GM19328 (cell line): ENCODE results near the gene HAGH.
"Not testable (repeated sequence)": the region's sequence is repeated elsewhere in the genome, so short reads cannot be mapped to it uniquely, and the experiment has no call there.

Experiments
- ATAC-seq: cut with Tn5 transposase; IDR thresholded peaks from one replicate; pipeline ENCODE4 v1.9.1; 2021; ENCODE audit warnings: mild to moderate bottlenecking, moderate library complexity; ENCODE audit not compliant: unreplicated experiment

HAGH gene

DNA sequence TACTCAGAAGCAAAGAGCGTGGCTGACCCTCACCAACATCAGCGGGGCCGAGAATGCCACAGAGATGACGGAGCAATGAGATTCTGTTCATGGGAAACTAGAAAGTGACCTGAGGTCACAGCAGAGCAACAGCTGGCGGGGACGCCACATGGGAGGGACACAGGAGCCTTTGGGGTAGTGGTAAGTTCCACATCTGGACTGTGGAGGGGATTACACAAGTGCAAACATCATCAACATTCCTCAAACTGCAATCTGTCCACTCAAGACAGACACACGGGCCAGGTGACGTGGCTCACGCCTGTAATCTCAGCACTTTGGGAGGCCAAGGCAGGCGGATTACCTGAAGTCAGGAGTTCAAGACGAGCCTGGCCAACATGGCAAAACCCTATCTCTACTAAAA is 11.2 kb downstream of the HAGH start:
- no peak for ATAC-seq

GRCh38 chr16:1812732-1813163 is 13.9 kb downstream of the HAGH start:
- no peak for ATAC-seq

- no peak for ATAC-seq
Measured at GRCh38 chr16:1810536-1810935, 16.1 kb downstream of the HAGH start.

DNA sequence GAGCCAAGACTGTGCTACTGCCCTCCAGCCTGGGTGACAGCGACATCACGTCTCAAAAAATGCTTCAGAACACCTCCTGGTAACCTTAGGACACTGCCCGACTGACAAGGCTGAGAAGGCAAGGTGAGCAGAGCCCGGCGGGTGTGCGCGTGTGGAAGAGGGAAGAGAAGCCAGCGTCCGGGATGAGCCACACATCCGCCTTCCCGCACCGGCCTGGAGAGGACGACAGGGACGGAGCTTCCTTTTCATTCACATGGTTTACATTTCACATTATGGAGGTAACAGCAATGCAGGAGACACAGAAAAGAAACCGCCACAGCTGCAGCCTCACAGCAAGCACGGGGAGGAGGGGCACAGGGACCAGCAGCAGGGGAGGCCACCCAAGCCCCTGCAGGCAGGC is 16.5 kb downstream of the HAGH start:
- ATAC-seq = no peak

DNA sequence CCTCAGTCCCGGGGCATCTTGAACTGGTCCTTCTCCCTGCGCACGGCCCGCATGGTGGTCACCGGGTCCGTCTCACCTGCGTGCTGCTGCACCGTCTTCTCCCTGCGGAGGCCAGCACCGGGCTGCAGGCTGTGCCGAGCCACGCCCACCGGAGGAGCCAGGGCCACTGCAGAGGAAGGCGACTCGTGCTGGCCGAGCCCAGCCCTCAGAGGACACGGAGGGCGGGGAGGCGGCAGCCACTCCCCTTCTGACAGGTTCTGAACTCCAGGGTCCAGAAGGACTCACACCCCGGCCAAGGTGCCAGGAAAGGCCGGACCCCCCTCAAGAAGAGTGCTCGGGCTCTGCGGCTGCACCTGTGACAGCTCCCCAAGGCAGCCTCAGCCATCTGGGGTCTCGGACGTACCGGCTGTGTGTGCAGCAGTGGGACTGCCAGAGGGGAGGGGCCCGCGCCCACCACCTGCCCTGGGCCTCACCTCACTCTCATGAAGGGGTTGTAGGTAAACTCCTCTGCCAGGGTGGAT is 17.3 kb downstream of the HAGH start:
- ATAC-seq = no peak

DNA sequence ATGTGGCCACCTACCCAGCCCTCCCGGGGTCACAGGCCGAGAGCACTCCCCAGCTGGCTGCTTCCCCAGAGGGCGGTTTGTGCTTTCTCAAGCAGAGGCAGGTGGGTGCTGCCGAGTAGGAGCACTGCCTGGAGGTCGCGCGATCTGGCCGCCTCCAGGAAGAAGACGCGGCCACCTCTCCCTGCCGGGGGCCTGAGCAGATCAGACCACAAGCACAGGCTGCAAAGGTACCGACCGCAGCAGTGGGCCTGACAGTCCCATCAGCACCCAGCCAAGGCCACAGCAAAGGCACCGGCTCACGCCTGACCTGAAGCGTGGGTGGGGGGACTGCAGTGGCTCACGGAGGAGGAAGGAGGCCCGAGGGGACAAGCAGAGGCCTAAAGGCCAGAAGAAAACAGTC is 17.9 kb downstream of the HAGH start:
- no peak for ATAC-seq

DNA sequence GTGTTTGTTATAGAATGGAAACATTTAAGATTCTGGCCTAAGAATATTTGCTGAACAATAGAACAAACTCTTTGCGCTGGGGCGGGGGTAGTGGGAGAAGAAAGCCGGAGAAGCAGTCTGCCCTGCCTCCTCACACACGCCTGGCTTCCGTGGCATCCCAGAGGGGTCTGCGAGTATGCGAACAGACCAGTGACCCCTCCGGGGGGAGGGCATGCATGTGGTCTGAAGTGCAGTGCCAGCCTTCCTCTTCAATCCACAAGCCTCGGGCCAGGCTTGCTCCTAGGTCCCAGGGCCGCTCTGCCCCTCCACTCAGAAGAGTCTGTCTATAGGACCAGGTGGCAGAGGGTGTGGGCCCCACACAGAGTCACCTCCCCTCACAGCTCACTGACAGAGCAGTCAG is 19.0 kb downstream of the HAGH start:
- no peak for ATAC-seq

GRCh38 chr16:1800701-1801100 is 25.9 kb downstream of the HAGH start:
- ATAC-seq = no peak

DNA sequence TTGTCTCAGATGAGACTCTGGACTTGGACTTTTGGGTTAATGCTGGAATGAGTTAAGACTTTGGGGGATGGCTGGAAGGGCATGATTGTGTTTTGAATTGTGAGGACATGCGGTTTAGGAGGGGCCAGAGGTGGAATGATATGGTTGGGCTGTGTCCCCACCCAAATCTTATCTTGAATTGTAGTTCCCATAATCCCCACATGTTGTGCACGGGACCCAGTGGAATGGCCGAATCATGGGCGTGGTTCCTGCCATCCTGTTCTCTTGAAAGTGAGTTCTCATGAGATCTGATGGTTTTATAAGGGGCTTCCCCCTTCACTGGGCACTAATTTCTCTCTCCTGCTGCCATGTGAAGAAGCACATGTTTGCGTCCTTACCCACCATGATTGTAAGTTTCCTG is 27.4 kb downstream of the HAGH start:
- ATAC-seq = not testable (repeated sequence)

GRCh38 chr16:1794908-1795666 is 31.5 kb downstream of the HAGH start:
- ATAC-seq = no peak

DNA sequence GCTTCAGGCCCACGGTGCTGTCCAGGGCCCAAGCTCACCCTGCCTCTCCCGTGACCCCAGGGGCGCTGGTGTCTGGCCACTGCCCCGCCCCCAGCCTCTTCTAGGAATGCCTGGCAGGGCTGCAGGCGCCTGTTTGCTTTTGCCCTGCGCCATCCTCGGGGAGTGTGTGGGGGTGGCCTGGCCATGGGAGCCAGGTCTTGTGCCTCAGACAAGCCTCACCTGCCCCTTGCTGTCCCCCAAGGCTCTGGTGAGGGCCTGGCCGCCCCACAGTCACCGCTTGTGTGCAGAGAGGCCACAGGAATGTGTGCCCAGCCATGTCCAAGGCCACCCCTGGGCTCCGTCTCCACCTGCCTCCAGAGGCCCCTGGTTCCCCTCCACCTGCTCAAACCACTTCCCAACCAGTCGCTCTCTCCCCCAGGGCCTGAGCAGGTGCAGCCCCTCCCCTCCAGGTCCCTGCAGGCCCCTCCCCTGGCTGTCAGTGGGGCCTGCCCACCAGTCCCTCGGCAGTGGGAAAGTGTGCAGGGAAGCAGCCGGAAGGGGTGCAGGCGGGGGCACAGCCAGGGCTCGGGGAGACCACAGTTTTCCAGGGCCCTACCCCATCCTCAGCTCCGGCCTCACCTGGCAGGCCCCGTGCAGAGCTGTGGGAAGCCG is 32.3 kb downstream of the HAGH start:
- no peak for ATAC-seq

- no peak for ATAC-seq
Measured at GRCh38 chr16:1793578-1794220, 32.9 kb downstream of the HAGH start, which contains the start of gene IGFALS. TSS of gene IGFALS (minus strand) at chr16:1793705. CDS start at chr16:1793652, 53 bp downstream.

DNA sequence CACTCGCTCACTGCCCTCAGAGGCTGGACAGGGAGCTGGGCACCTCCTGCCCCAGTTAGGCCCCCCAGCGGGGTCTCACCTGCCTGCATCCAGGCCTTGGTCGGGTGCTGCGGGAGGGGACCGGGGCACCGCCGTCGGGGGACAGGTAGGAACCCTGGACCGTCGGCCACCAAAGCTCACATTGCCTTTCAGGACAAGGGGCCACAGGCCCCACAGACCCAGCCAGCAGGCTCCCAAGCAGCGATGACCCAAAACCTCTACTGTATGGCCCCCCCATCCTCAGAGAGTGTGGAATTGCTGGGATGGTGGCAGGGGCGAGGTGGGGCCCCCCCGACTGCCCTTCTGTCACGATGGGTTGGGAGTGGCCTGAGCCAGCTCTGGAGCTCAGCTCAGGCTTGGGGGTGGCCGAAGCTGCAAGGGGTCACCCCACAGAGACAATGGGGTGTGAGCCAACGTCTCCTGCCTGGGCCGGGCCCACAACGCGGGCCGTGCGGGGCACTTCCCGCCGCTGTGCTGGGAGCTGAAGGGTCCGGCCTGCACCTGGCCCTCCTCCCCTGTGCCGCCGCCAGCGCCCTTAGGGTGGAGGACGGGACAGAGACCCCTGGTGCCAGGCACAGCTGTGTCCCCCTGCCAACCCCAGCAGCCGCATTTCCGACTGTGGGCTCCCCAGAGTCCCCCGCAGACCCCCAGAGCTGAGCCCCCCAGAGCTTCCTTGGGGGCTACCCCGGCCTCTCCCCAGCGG is 33.6 kb downstream of the HAGH start:
- ATAC-seq = no peak

- no peak for ATAC-seq
Measured at GRCh38 chr16:1791943-1792812, 34.4 kb downstream of the HAGH start.

GRCh38 chr16:1791256-1791942 is 35.2 kb downstream of the HAGH start:
- ATAC-seq = no peak

DNA sequence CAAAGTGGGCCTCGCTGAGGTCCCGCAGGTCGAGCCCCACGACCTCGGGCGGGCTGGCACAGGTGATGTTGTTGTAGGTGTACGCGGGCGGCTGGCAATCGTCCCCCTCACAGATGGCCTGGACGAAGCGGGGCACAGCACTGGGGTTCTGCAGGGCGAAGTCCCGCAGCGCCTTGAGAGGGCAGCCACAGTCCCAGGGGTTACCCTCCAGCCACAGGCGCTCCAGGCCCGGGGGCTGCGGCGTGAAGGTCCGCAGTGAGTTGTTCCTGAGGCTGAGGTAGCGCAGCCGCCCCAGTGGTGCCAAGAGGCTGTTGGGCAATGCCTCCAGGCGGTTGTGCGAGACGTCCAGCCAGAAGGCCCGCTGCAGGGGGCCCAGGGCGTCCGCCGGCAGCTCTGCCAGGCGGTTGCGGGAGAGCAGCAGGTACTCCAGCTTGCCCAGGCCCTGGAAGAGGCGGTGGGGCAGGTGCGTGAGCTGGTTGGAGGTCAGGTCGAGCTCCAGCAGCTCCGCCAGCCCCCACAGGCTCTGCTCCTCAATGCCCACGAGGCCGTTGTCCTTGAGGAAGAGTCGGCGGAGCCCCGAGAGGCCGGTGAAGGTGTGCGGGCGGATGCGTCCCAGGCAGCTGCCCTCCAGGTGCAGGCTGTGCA is 35.9 kb downstream of the HAGH start:
- ATAC-seq = no peak

DNA sequence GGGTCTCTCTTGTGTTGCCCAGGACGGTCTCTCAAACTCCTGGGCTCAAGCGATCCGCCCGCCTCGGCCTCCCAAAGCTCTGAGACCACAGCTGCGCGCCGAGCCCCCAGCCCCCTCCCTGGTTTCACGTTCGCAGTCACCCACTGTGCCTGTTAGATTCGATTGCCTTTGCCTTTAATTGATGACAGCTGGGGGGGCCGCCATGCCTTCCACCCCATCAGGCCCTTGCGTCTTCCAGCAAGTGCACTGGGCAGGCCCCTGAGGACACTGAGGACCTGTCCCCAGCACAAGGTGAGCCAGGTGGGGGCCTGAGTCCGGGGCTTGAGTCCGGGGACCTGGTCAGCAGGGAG is 36.4 kb downstream of the HAGH start:
- ATAC-seq = no peak

DNA sequence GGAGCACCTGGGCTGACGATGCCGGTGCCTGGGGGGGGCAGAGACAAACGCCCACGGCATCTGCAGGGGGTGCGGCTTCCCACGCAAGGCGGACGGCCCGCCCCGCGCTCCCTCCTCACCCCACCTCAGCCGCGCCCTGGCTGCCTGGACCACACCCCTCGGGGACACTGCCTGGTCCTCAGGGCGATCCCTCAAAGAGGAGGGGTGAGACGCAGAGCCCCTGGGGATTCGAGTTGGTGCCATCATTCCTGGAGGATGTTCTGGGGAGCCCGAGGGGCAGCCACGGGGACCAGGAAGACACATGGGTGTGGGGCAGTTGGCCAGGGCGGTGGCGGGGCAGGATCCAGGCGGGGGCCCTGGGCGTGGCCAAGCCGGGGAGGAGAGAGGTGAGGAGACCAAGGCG is 37.0 kb downstream of the HAGH start:
- no peak for ATAC-seq

DNA sequence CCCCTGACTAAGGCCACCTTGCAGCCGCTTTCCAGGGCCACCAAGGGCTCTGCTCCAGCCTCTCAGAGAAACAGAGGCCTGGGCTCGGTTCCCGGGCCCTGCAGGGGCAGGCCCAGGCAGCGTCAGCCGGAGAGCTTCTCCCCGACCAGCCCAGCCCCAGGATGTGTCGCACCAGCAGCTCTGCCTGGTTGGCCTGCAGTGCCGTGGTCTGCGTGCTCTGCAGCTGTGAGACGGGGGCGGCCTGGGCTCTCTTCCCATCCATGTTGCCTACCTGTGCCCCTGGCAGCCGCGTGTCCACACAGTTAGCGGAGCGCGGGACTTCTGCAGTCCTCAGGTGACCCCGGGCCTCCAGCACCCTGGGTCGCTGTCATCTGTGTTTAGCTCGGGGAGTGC is 37.9 kb downstream of the HAGH start:
- ATAC-seq = no peak
